Measurements from ENCODE around the gene CYYR1.

Gene CYYR1

DNA sequence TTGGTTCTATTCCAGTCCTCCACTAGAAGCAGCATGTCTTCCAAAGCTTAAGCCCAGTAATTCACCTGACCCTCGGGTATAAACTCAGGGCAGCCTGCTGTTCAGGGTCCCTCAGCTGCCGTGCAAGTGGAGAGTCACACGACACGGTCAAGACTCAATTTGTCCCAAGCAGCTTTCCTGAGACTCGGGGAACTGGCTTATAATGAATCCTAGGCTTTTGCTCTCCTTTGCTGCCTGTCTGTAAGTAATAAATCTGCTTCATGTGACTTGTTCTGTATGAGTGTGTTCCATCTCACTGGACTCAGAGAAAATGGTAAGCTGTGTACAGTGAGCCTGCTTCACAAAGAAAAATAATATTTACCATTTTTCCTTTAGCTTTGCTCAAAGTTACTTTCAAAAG, 119.8 kb downstream of the CYYR1 start:
- TF ChIP-seq, protein P1, sequence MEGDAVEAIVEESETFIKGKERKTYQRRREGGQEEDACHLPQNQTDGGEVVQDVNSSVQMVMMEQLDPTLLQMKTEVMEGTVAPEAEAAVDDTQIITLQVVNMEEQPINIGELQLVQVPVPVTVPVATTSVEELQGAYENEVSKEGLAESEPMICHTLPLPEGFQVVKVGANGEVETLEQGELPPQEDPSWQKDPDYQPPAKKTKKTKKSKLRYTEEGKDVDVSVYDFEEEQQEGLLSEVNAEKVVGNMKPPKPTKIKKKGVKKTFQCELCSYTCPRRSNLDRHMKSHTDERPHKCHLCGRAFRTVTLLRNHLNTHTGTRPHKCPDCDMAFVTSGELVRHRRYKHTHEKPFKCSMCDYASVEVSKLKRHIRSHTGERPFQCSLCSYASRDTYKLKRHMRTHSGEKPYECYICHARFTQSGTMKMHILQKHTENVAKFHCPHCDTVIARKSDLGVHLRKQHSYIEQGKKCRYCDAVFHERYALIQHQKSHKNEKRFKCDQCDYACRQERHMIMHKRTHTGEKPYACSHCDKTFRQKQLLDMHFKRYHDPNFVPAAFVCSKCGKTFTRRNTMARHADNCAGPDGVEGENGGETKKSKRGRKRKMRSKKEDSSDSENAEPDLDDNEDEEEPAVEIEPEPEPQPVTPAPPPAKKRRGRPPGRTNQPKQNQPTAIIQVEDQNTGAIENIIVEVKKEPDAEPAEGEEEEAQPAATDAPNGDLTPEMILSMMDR (IDR thresholded peaks at IDR 0.05; ENCODE audit: control insufficient read depth, insufficient read depth, low read depth, low read length, missing control alignments) = no peak
- H3K4me3 ChIP-seq (ENCODE audit: control insufficient read depth, low read depth, low read length) = no peak overlapping the region
- no peak for DNase-seq (ENCODE audit: low read depth)

- TF ChIP-seq, protein P1 (IDR thresholded peaks at IDR 0.05; ENCODE audit: control insufficient read depth, insufficient read depth, low read depth, low read length, missing control alignments) = no peak
- H3K4me3 ChIP-seq (ENCODE audit: control insufficient read depth, low read depth, low read length) = no peak overlapping the region
- DNase-seq (ENCODE audit: low read depth) = no peak
Measured at GRCh38 chr21:26451081-26451740, 121.9 kb downstream of the CYYR1 start.

- H3K4me3 ChIP-seq (ENCODE audit: control insufficient read depth, low read depth, low read length) = no peak overlapping the region
- peak; percentile 44 for DNase-seq (ENCODE audit: low read depth)
- TF ChIP-seq, protein P1 (IDR thresholded peaks at IDR 0.05; ENCODE audit: control insufficient read depth, insufficient read depth, low read depth, low read length, missing control alignments) = no peak
Measured at GRCh38 chr21:26449161-26449560, 123.9 kb downstream of the CYYR1 start.

DNA sequence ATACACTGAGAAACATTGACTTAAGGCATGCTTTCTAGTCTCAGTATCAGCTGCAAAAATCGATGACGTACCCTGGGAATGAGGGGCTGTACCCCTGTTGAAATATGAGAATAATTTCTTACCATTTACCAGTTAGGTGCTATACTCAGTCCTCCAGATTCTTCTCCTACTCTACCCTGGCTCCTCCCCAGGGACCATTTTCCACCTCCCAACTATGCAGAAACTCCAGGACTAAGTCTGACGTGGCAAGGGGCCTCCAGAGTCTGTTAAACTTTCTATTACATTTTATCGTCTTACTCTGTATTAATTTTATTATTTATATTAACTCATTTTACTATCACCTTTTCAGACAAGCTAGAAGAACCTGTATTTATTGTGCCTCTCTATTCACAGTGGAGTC, 124.3 kb downstream of the CYYR1 start:
- no peak for DNase-seq (ENCODE audit: low read depth)
- H3K4me3 ChIP-seq (ENCODE audit: control insufficient read depth, low read depth, low read length) = no peak overlapping the region
- TF ChIP-seq, protein P1 (IDR thresholded peaks at IDR 0.05; ENCODE audit: control insufficient read depth, insufficient read depth, low read depth, low read length, missing control alignments) = no peak

GRCh38 chr21:26447932-26448475, 125.1 kb downstream of the CYYR1 start:
- TF ChIP-seq, protein P1 (IDR thresholded peaks at IDR 0.05; ENCODE audit: control insufficient read depth, insufficient read depth, low read depth, low read length, missing control alignments) = no peak
- no peak overlapping the region for H3K4me3 ChIP-seq (ENCODE audit: control insufficient read depth, low read depth, low read length)
- no peak for DNase-seq (ENCODE audit: low read depth)

GRCh38 chr21:26445440-26445839, 127.6 kb downstream of the CYYR1 start:
- DNase-seq (ENCODE audit: low read depth) = peak; percentile 61
- no peak overlapping the region for H3K4me3 ChIP-seq (ENCODE audit: control insufficient read depth, low read depth, low read length)
- TF ChIP-seq, protein P1 (IDR thresholded peaks at IDR 0.05; ENCODE audit: control insufficient read depth, insufficient read depth, low read depth, low read length, missing control alignments) = no peak
